SK-N-SH (cell line): ENCODE results near the gene RPS6KC1. TPM values are rescaled to one million over a fixed set of nuclear protein-coding genes. Genes with fewer than 3 reads are reported as not detected.

Source experiments
- ELF1 ChIP-seq: IDR thresholded peaks from 2 replicates; pipeline ENCODE4 v1.4.0; 2012
- FOSL2 ChIP-seq: IDR thresholded peaks from 2 replicates; pipeline ENCODE4 v1.4.0; 2012; ENCODE audit warnings: low read depth, mild to moderate bottlenecking, moderate library complexity, borderline replicate concordance
- FOXM1 ChIP-seq: IDR thresholded peaks from 2 replicates; pipeline ENCODE4 v1.4.0; 2012; ENCODE audit warnings: low read depth, mild to moderate bottlenecking
- GATA2 ChIP-seq: sonication (generic); formaldehyde crosslinking; IDR thresholded peaks from 2 replicates; pipeline ENCODE4 v1.5.0; 2020; ENCODE audit warnings: mild to moderate bottlenecking, missing genetic modification reagents
- MEF2A ChIP-seq: IDR thresholded peaks from 2 replicates; pipeline ENCODE4 v1.4.0; 2012; ENCODE audit warnings: low read depth, borderline replicate concordance
- NRF1 ChIP-seq: IDR thresholded peaks from 2 replicates; pipeline ENCODE4 v1.6.1; 2012; ENCODE audit warnings: low read depth, mild to moderate bottlenecking, low read length
- RAD21 ChIP-seq: IDR thresholded peaks from 2 replicates; pipeline ENCODE4 v1.6.1; 2012; ENCODE audit warnings: mild to moderate bottlenecking, low read length
- RCOR1 ChIP-seq: fragments of 150-350 bp; IDR thresholded peaks from 2 replicates; pipeline ENCODE4 v1.6.1; 2017; ENCODE audit warnings: antibody characterized with exemption, low read length
- RFX5 ChIP-seq: IDR thresholded peaks from 2 replicates; pipeline ENCODE4 v1.6.1; 2012; ENCODE audit warnings: mild to moderate bottlenecking, improper control_type of control experiment, low read length
- RXRA ChIP-seq: IDR thresholded peaks from 2 replicates; pipeline ENCODE4 v1.4.0; 2012; ENCODE audit warnings: low read depth, mild to moderate bottlenecking, borderline replicate concordance
- SIN3A ChIP-seq: IDR thresholded peaks from 2 replicates; pipeline ENCODE4 v1.6.1; 2012; ENCODE audit warnings: low read depth, mild to moderate bottlenecking, low read length, moderate library complexity, borderline replicate concordance
- TAF1 ChIP-seq: IDR thresholded peaks from 2 replicates; pipeline ENCODE4 v1.6.1; 2012; ENCODE audit warnings: low read depth, mild to moderate bottlenecking, low read length, moderate library complexity, borderline replicate concordance
- YY1 ChIP-seq: IDR thresholded peaks from 2 replicates; pipeline ENCODE4 v1.4.0; 2012; ENCODE audit warnings: low read depth, mild to moderate bottlenecking
- polyA plus RNA-seq, 3 experiments: library from polyadenylated mRNA; depleted of rRNA; stranded (reverse); fragments of >200 nt; gene quantifications; 2 replicates each; pipeline ENCODE4 v1.2.3, GENCODE V29; 2012
- TF ChIP-seq, protein P1 (sequence below): IDR thresholded peaks from 2 replicates; pipeline ENCODE4 v1.6.1; 2012; ENCODE audit warnings: mild to moderate bottlenecking, low read depth, low read length, moderate library complexity
- TF ChIP-seq, protein P2 (sequence below): fragments of 200-600 bp; sonication (generic); IDR thresholded peaks from 2 replicates; pipeline ENCODE4 v1.6.1; 2017; ENCODE audit warnings: antibody characterized with exemption, mild to moderate bottlenecking, moderate library complexity
- TF ChIP-seq, protein P3 (sequence below): IDR thresholded peaks from 2 replicates; pipeline ENCODE4 v1.4.0; 2012; ENCODE audit warnings: low read depth, borderline replicate concordance
- TF ChIP-seq, protein P4 (sequence below): fragments of 150-350 bp; IDR thresholded peaks from 2 replicates; pipeline ENCODE4 v1.6.1; 2016; ENCODE audit warnings: mild to moderate bottlenecking, low read depth, low read length
- TF ChIP-seq, protein P5 (sequence below): fragments of 150-350 bp; IDR thresholded peaks from 2 replicates; pipeline ENCODE4 v1.6.1; 2017; ENCODE audit warnings: antibody characterized with exemption, low read length, low read depth, borderline replicate concordance
- TF ChIP-seq, protein P6 (sequence below): IDR thresholded peaks from 2 replicates; pipeline ENCODE4 v1.4.0; 2012; ENCODE audit warnings: low read depth, borderline replicate concordance

The RPS6KC1 gene
- polyA plus RNA-seq, 1 of the 3 experiments (the other 2 are of a cell fraction) = 7.8 TPM

DNA sequence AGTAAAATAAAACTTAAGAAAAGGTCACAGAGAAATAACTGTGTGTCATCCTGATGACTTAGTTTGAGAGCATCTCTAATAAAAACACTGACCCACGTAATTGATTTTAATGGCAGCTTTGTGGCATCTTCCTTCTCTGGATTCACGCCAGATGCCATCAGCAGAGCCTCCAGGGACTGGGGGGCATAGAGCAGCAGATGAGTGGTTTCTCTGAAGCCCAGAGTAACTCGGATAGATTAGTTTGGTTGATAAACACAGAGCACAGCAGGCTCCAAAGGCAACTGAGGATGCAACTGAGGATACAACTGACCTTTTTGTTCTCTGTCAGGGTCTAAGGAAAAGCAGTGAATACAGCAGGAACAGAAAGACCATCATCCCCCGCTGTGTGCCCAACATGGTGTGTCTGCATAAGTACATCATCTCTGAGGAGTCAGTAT is 180.8 kb downstream of the RPS6KC1 start (continued):
- TF ChIP-seq, protein P1, sequence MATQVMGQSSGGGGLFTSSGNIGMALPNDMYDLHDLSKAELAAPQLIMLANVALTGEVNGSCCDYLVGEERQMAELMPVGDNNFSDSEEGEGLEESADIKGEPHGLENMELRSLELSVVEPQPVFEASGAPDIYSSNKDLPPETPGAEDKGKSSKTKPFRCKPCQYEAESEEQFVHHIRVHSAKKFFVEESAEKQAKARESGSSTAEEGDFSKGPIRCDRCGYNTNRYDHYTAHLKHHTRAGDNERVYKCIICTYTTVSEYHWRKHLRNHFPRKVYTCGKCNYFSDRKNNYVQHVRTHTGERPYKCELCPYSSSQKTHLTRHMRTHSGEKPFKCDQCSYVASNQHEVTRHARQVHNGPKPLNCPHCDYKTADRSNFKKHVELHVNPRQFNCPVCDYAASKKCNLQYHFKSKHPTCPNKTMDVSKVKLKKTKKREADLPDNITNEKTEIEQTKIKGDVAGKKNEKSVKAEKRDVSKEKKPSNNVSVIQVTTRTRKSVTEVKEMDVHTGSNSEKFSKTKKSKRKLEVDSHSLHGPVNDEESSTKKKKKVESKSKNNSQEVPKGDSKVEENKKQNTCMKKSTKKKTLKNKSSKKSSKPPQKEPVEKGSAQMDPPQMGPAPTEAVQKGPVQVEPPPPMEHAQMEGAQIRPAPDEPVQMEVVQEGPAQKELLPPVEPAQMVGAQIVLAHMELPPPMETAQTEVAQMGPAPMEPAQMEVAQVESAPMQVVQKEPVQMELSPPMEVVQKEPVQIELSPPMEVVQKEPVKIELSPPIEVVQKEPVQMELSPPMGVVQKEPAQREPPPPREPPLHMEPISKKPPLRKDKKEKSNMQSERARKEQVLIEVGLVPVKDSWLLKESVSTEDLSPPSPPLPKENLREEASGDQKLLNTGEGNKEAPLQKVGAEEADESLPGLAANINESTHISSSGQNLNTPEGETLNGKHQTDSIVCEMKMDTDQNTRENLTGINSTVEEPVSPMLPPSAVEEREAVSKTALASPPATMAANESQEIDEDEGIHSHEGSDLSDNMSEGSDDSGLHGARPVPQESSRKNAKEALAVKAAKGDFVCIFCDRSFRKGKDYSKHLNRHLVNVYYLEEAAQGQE = no peak
- TF ChIP-seq RCOR1 (peak; percentile 86), FOSL2 (no peak), FOXM1 (no peak; the same call in 1 of the 2 replicates), GATA2 (CRISPR knock-in tag) (peak; percentile 77), TAF1 (no peak), RFX5 (no peak), RXRA (no peak), RAD21 (no peak), YY1 (no peak), SIN3A (no peak), MEF2A (no peak), ELF1 (no peak), NRF1 (no peak)
- TF ChIP-seq, protein P2, sequence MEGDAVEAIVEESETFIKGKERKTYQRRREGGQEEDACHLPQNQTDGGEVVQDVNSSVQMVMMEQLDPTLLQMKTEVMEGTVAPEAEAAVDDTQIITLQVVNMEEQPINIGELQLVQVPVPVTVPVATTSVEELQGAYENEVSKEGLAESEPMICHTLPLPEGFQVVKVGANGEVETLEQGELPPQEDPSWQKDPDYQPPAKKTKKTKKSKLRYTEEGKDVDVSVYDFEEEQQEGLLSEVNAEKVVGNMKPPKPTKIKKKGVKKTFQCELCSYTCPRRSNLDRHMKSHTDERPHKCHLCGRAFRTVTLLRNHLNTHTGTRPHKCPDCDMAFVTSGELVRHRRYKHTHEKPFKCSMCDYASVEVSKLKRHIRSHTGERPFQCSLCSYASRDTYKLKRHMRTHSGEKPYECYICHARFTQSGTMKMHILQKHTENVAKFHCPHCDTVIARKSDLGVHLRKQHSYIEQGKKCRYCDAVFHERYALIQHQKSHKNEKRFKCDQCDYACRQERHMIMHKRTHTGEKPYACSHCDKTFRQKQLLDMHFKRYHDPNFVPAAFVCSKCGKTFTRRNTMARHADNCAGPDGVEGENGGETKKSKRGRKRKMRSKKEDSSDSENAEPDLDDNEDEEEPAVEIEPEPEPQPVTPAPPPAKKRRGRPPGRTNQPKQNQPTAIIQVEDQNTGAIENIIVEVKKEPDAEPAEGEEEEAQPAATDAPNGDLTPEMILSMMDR = no peak
- TF ChIP-seq, protein P3, sequence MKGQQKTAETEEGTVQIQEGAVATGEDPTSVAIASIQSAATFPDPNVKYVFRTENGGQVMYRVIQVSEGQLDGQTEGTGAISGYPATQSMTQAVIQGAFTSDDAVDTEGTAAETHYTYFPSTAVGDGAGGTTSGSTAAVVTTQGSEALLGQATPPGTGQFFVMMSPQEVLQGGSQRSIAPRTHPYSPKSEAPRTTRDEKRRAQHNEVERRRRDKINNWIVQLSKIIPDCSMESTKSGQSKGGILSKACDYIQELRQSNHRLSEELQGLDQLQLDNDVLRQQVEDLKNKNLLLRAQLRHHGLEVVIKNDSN = no peak
- TF ChIP-seq, protein P4, sequence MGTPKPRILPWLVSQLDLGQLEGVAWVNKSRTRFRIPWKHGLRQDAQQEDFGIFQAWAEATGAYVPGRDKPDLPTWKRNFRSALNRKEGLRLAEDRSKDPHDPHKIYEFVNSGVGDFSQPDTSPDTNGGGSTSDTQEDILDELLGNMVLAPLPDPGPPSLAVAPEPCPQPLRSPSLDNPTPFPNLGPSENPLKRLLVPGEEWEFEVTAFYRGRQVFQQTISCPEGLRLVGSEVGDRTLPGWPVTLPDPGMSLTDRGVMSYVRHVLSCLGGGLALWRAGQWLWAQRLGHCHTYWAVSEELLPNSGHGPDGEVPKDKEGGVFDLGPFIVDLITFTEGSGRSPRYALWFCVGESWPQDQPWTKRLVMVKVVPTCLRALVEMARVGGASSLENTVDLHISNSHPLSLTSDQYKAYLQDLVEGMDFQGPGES = no peak
- TF ChIP-seq, protein P5, sequence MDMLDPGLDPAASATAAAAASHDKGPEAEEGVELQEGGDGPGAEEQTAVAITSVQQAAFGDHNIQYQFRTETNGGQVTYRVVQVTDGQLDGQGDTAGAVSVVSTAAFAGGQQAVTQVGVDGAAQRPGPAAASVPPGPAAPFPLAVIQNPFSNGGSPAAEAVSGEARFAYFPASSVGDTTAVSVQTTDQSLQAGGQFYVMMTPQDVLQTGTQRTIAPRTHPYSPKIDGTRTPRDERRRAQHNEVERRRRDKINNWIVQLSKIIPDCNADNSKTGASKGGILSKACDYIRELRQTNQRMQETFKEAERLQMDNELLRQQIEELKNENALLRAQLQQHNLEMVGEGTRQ = no peak
- TF ChIP-seq, protein P6, sequence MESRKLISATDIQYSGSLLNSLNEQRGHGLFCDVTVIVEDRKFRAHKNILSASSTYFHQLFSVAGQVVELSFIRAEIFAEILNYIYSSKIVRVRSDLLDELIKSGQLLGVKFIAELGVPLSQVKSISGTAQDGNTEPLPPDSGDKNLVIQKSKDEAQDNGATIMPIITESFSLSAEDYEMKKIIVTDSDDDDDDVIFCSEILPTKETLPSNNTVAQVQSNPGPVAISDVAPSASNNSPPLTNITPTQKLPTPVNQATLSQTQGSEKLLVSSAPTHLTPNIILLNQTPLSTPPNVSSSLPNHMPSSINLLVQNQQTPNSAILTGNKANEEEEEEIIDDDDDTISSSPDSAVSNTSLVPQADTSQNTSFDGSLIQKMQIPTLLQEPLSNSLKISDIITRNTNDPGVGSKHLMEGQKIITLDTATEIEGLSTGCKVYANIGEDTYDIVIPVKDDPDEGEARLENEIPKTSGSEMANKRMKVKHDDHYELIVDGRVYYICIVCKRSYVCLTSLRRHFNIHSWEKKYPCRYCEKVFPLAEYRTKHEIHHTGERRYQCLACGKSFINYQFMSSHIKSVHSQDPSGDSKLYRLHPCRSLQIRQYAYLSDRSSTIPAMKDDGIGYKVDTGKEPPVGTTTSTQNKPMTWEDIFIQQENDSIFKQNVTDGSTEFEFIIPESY = no peak
